Measurements from ENCODE around the gene HDAC4.

DNA sequence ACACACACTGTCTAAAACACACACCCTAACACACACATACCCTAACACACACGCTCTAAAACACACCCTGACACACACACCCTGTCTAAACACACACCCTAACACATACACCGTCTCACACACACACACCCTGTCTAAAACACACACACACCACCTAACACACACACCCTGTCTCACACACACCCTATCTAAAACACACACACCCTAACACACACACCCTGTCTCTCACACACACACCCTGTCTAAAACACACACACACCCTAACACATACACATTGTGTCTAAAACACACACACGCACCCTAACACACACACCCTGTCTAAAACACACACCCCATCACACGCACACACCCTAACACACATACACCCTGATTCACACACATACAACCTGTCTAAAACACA lies 54.1 kb downstream of the HDAC4 start:
- TF ChIP-seq, protein P1, sequence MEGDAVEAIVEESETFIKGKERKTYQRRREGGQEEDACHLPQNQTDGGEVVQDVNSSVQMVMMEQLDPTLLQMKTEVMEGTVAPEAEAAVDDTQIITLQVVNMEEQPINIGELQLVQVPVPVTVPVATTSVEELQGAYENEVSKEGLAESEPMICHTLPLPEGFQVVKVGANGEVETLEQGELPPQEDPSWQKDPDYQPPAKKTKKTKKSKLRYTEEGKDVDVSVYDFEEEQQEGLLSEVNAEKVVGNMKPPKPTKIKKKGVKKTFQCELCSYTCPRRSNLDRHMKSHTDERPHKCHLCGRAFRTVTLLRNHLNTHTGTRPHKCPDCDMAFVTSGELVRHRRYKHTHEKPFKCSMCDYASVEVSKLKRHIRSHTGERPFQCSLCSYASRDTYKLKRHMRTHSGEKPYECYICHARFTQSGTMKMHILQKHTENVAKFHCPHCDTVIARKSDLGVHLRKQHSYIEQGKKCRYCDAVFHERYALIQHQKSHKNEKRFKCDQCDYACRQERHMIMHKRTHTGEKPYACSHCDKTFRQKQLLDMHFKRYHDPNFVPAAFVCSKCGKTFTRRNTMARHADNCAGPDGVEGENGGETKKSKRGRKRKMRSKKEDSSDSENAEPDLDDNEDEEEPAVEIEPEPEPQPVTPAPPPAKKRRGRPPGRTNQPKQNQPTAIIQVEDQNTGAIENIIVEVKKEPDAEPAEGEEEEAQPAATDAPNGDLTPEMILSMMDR (IDR thresholded peaks at IDR 0.05) = no peak
- TF ChIP-seq POLR2A (IDR thresholded peaks at IDR 0.05) (no peak), EP300 (IDR thresholded peaks at IDR 0.05) (no peak)
